ENCODE results near the gene ARMC8. TPM values are rescaled to one million over a fixed set of nuclear protein-coding genes. Genes with fewer than 3 reads are reported as not detected.

ARMC8 gene
- total and polyA plus RNA-seq, 2 donors (not counting 1 experiment from before 2014, with no cell fraction given), result 35.3 to 81.1 TPM

GRCh38 chr3:138148503-138148902 is 38.6 kb upstream of the ARMC8 start:
- no peak overlapping the region for H3K9ac ChIP-seq (ENCODE audit: low read length)
- no peaks in the 10 kb centered on the region for H3K79me2 ChIP-seq (ENCODE audit: control insufficient read depth, insufficient read depth, low read length)
- no peaks in the 10 kb centered on the region for H3K4me1 ChIP-seq (ENCODE audit: control insufficient read depth in 2 of 2, insufficient read depth in 2 of 2, low read length in 2 of 2)
- no peak overlapping the region for H3K27ac ChIP-seq (ENCODE audit: low read length in 2 of 2)
- CTCF ChIA-PET, result no interaction called here
- ATAC-seq (ENCODE audit: low read depth), result no peak
- H3K4me3 ChIP-seq (ENCODE audit: control extremely low read depth in 1 of 5, extremely low read depth in 1 of 5, insufficient read depth in 1 of 5, low read depth in 2 of 5, low read length in 4 of 5), result no peak overlapping the region
- H3K36me3 ChIP-seq (replicated peaks in 1 of 2; ENCODE audit: control extremely low read depth in 1 of 2, control insufficient read depth in 1 of 2, extremely low read depth in 1 of 2, insufficient read depth in 2 of 2, low read length in 1 of 2), result no peaks in the 10 kb centered on the region
- Mint-ChIP-seq H3K27me3 (no peaks in the 10 kb centered on the region), H3K27ac (no peak overlapping the region), H3K4me3 (no peak overlapping the region), H3K9me3 (ENCODE audit: insufficient read depth) (peaks cover under 1% of the 10 kb centered on the region), H3K4me1 (no peaks in the 10 kb centered on the region)
- no peak overlapping the region for H2AFZ ChIP-seq (ENCODE audit: insufficient read depth, low read depth, low read length, poor library complexity, severe bottlenecking)
- POLR2A ChIA-PET, result no interaction called here
- WGBS (ENCODE audit: insufficient coverage), result 80% methylated on average over 3 of the region's 4 CpGs
- DNase-seq, result no peak
- no peaks in the 10 kb centered on the region for H4K20me1 ChIP-seq (ENCODE audit: control insufficient read depth, insufficient read depth, low read length, poor library complexity, severe bottlenecking)
- no peaks in the 10 kb centered on the region for H3K27me3 ChIP-seq (replicated peaks in 1 of 4; ENCODE audit: control extremely low read depth in 1 of 4, control insufficient read depth in 3 of 4, insufficient read depth in 4 of 4, low read length in 3 of 4)
- intact Hi-C loops (cut with micrococcal nuclease), result no loop called here
- TF ChIP-seq CTCF (IDR thresholded peaks at IDR 0.05), result no peak
- TF ChIP-seq EZH2 (IDR thresholded peaks at IDR 0.05; ENCODE audit: borderline replicate concordance, insufficient read depth, low read depth, low read length, poor library complexity, severe bottlenecking), result no peak
- peaks cover 0 to 3% (median 0%) of the 10 kb centered on the region in 3 donors for H3K9me3 ChIP-seq (ENCODE audit: control extremely low read depth in 1 of 3, control insufficient read depth in 2 of 3, insufficient read depth in 1 of 3, low read length in 2 of 3)
- H3K4me2 ChIP-seq (replicated peaks; ENCODE audit: low read depth, low read length, poor library complexity, severe bottlenecking), result no peak overlapping the region

- CTCF ChIA-PET, result no interaction called here
- intact Hi-C loops (cut with micrococcal nuclease), result no loop called here
- Histone ChIP-seq H3K27me3 (replicated peaks in 1 of 4; ENCODE audit: control extremely low read depth in 1 of 4, control insufficient read depth in 3 of 4, insufficient read depth in 4 of 4, low read length in 3 of 4) (no peaks in the 10 kb centered on the region), H3K9ac (ENCODE audit: low read length) (no peak overlapping the region), H3K27ac (ENCODE audit: low read length in 2 of 2) (no peak overlapping the region), H4K20me1 (ENCODE audit: control insufficient read depth, insufficient read depth, low read length, poor library complexity, severe bottlenecking) (no peaks in the 10 kb centered on the region), H3K79me2 (ENCODE audit: control insufficient read depth, insufficient read depth, low read length) (no peaks in the 10 kb centered on the region), H3K4me3 (ENCODE audit: control extremely low read depth in 1 of 5, extremely low read depth in 1 of 5, insufficient read depth in 1 of 5, low read depth in 2 of 5, low read length in 4 of 5) (no peak overlapping the region), H3K9me3 (ENCODE audit: control extremely low read depth in 1 of 3, control insufficient read depth in 2 of 3, insufficient read depth in 1 of 3, low read length in 2 of 3) (peaks cover 2 to 7% (median 2%) of the 10 kb centered on the region in 3 donors), H3K4me1 (ENCODE audit: control insufficient read depth in 2 of 2, insufficient read depth in 2 of 2, low read length in 2 of 2) (no peaks in the 10 kb centered on the region), H3K4me2 (replicated peaks; ENCODE audit: low read depth, low read length, poor library complexity, severe bottlenecking) (no peak overlapping the region), H3K36me3 (replicated peaks in 1 of 2; ENCODE audit: control extremely low read depth in 1 of 2, control insufficient read depth in 1 of 2, extremely low read depth in 1 of 2, insufficient read depth in 2 of 2, low read length in 1 of 2) (no peaks in the 10 kb centered on the region), H2AFZ (ENCODE audit: insufficient read depth, low read depth, low read length, poor library complexity, severe bottlenecking) (no peak overlapping the region)
- POLR2A ChIA-PET, result no interaction called here
- Mint-ChIP-seq H3K27me3 (no peaks in the 10 kb centered on the region), H3K27ac (no peak overlapping the region), H3K4me1 (no peaks in the 10 kb centered on the region), H3K9me3 (ENCODE audit: insufficient read depth) (peaks cover 9% of the 10 kb centered on the region), H3K4me3 (no peak overlapping the region)
- DNase-seq (no peak), ATAC-seq (ENCODE audit: low read depth) (no peak)
- no peak for TF ChIP-seq EZH2 (IDR thresholded peaks at IDR 0.05; ENCODE audit: borderline replicate concordance, insufficient read depth, low read depth, low read length, poor library complexity, severe bottlenecking)
- no peak for TF ChIP-seq CTCF (IDR thresholded peaks at IDR 0.05)
Measured at GRCh38 chr3:138154534-138154933, 32.6 kb upstream of the ARMC8 start.

Measured in B cell (primary cell).